Osteocyte (in vitro differentiated cells): ENCODE data around the gene JAG1. TPM values are rescaled to one million over a fixed set of nuclear protein-coding genes. Genes with fewer than 3 reads are reported as not detected.

ENCODE experiments used
- DNase-seq: peaks from one replicate; pipeline ENCODE4 v3.0.0; 2021; ENCODE audit warnings: mixed read lengths; ENCODE audit not compliant: unreplicated experiment; ENCODE audit errors: extremely low spot score
- H3K27ac Mint-ChIP-seq: one replicate; pipeline ENCODE4 v1.8.0; 2021; ENCODE audit warnings: mild to moderate bottlenecking, mixed read lengths; ENCODE audit not compliant: unreplicated experiment
- H3K27me3 Mint-ChIP-seq: one replicate; pipeline ENCODE4 v1.8.0; 2021; ENCODE audit warnings: mixed read lengths; ENCODE audit not compliant: unreplicated experiment
- H3K36me3 Mint-ChIP-seq: one replicate; pipeline ENCODE4 v1.8.0; 2021; ENCODE audit warnings: mixed read lengths; ENCODE audit not compliant: unreplicated experiment
- H3K4me1 Mint-ChIP-seq: one replicate; pipeline ENCODE4 v1.8.0; 2021; ENCODE audit warnings: mixed read lengths; ENCODE audit not compliant: unreplicated experiment
- H3K4me3 Mint-ChIP-seq: one replicate; pipeline ENCODE4 v1.8.0; 2021; ENCODE audit warnings: mild to moderate bottlenecking, moderate library complexity, mixed read lengths; ENCODE audit not compliant: unreplicated experiment
- H3K9me3 Mint-ChIP-seq: one replicate; pipeline ENCODE4 v1.8.0; 2021; ENCODE audit warnings: mixed read lengths; ENCODE audit not compliant: unreplicated experiment
- CTCF ChIP-seq: fragments of 200-600 bp; sonication (generic); IDR thresholded peaks from 2 replicates; pipeline ENCODE4 v1.5.0; 2021; ENCODE audit warnings: antibody characterized with exemption, mild to moderate bottlenecking, moderate library complexity
- total RNA-seq: library from RNA; stranded (reverse); gene quantifications from 2 replicates; pipeline ENCODE4 v1.2.1, GENCODE V29; 2021

Gene JAG1
- total RNA-seq, 1 donor from 2014 or later: 254 TPM

DNA sequence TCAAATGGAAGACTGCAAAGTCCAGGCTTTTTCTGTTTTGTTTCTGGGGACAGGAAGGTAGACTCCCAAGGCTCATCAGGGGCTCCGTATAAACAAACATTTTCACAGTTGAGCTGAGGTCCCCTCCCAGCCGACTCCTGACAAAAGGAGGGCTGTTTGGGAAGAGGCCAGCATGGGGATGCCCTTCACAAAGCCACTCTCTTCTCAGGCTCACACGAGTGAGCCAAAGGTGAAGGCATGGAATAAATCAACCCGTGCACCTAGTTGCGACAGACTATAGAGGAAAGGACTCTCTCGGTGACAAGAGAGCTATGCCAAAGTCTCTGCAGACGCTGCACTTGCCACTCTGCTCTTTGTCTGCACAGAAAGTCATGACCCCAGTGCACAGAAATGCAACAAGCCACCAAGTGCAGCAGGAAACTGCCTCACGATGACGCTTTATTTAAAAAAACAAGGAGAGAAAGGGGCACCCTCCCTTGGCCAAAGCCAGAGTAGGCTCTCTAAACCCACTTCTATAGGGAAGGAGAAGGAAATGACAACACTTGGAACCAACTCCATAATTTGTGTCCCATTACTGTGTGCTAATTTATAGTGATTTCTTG is 21.0 kb downstream of the JAG1 start:
- no peak for TF ChIP-seq CTCF
- DNase-seq: no peak
- H3K4me3 Mint-ChIP-seq: peak overlapping the region; percentile 60
- peaks cover 99% of the 10 kb centered on the region for H3K4me1 Mint-ChIP-seq
- H3K27ac Mint-ChIP-seq: peak overlapping the region; percentile 96
- H3K36me3 Mint-ChIP-seq: peaks cover 73% of the 10 kb centered on the region
- no peaks in the 10 kb centered on the region for H3K27me3 Mint-ChIP-seq
- no peaks in the 10 kb centered on the region for H3K9me3 Mint-ChIP-seq

- no peak for DNase-seq
- no peaks in the 10 kb centered on the region for H3K9me3 Mint-ChIP-seq
- TF ChIP-seq CTCF: no peak
- peak overlapping the region; percentile 96 for H3K27ac Mint-ChIP-seq
- peaks cover 73% of the 10 kb centered on the region for H3K36me3 Mint-ChIP-seq
- H3K4me3 Mint-ChIP-seq: peak overlapping the region; percentile 24
- peaks cover 99% of the 10 kb centered on the region for H3K4me1 Mint-ChIP-seq
- no peaks in the 10 kb centered on the region for H3K27me3 Mint-ChIP-seq
Measured at GRCh38 chr20:10652185-10652584, 21.6 kb downstream of the JAG1 start.

DNA sequence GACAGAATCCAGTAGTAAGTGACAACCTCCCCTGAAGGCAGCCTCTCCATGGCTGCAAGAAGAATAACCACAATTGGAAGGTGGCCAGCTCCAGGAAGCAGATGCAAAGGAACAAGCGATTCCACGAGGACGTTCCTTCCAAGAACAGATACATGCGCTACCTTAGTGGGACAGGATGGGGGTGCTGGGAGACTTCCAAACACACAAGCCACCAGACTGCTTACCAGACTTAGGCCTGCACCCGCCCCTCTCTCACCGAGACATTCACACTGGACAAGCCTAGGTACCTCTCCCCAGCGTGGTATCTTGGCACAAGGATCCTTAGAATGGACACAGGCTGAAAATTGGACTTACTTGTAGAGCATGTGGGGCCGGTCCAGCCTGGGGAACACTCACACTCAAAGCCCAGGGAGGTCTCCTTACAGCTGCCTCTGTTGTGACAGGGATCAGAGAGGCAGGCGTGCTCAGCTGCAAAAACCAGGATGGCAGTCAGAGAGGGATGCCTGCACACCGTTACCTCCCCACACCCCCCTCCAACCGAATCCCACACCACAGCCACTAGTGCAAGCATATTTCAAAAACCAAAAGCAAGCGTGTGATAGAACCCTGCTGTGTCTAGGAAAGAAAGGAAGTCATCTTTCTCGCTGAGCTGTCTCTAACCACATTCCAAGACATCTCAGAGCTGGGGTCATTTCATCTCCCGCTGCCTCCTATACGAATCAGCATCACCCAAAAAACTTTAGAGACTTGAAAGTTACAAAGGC is 22.4 kb downstream of the JAG1 start:
- Mint-ChIP-seq H3K4me1 (peaks cover 99% of the 10 kb centered on the region), H3K36me3 (peaks cover 74% of the 10 kb centered on the region), H3K27ac (peak overlapping the region; percentile 96), H3K4me3 (no peak overlapping the region), H3K9me3 (no peaks in the 10 kb centered on the region), H3K27me3 (no peaks in the 10 kb centered on the region)
- DNase-seq: no peak
- no peak for TF ChIP-seq CTCF

DNA sequence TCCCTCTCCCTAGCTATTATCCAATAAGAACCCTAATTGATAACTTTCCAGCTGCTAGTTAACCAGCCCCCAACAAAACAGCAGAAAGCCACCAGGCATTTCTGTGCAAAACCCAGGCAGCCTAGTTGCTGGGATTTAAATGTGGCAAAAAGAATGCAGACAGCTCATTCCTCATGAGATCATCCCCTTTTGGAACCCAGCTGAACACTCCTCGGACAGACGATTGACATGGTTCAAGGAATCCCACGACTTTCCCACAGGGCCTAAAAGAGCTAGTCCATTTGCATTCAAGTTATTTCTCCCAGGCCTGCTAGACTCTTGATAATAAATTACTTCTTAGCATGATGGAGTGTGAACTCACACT is 24.0 kb downstream of the JAG1 start:
- no peaks in the 10 kb centered on the region for H3K27me3 Mint-ChIP-seq
- peak overlapping the region; percentile 39 for H3K4me3 Mint-ChIP-seq
- H3K36me3 Mint-ChIP-seq: peaks cover 75% of the 10 kb centered on the region
- peak overlapping the region; percentile 96 for H3K27ac Mint-ChIP-seq
- TF ChIP-seq CTCF: no peak
- DNase-seq: no peak
- H3K9me3 Mint-ChIP-seq: no peaks in the 10 kb centered on the region
- H3K4me1 Mint-ChIP-seq: peaks cover 99% of the 10 kb centered on the region

- no peak for TF ChIP-seq CTCF
- Mint-ChIP-seq H3K36me3 (peaks cover 74% of the 10 kb centered on the region), H3K4me1 (peaks cover 99% of the 10 kb centered on the region)
Measured at GRCh38 chr20:10649080-10649796, 24.6 kb downstream of the JAG1 start.

More at GRCh38 chr20:10649080-10649796, 24.6 kb downstream of the JAG1 start:
- H3K9me3 Mint-ChIP-seq: no peaks in the 10 kb centered on the region
- no peak for DNase-seq
- H3K27ac Mint-ChIP-seq: peak overlapping the region; percentile 96
- H3K4me3 Mint-ChIP-seq: peak overlapping the region; percentile 45
- H3K27me3 Mint-ChIP-seq: no peaks in the 10 kb centered on the region
